Skeletal muscle satellite cell (primary cell): Measurements from ENCODE around the gene CRYBG3.

Experiments
- H3K27me3 ChIP-seq: 2 replicates; pipeline ENCODE4 v1.7.0; 2013; ENCODE audit warnings: low read length; ENCODE audit not compliant: control insufficient read depth, insufficient read depth
- H3K36me3 ChIP-seq: 2 replicates; pipeline ENCODE4 v1.7.0; 2013; ENCODE audit warnings: mild to moderate bottlenecking, control low read depth, low read length; ENCODE audit not compliant: insufficient read depth
- H3K4me1 ChIP-seq: 2 replicates; pipeline ENCODE4 v1.7.0; 2013; ENCODE audit warnings: low read length; ENCODE audit not compliant: control insufficient read depth, insufficient read depth
- H3K4me2 ChIP-seq: 2 replicates; pipeline ENCODE4 v1.7.0; 2013; ENCODE audit warnings: mild to moderate bottlenecking, low read length
- H3K4me3 ChIP-seq: 2 replicates; pipeline ENCODE4 v1.7.0; 2013; ENCODE audit warnings: low read length
- H3K9ac ChIP-seq: 2 replicates; pipeline ENCODE4 v1.7.0; 2013; ENCODE audit warnings: mild to moderate bottlenecking, low read depth, low read length, moderate library complexity
- H3K9me3 ChIP-seq: replicated peaks from 2 replicates; pipeline ENCODE4 v1.7.0; 2013; ENCODE audit warnings: mild to moderate bottlenecking, control low read depth, low read length

The CRYBG3 gene

GRCh38 chr3:97931218-97931617 lies 109.4 kb downstream of the CRYBG3 start:
- H3K27me3 ChIP-seq: no peaks in the 10 kb centered on the region
- peaks cover 12% of the 10 kb centered on the region for H3K36me3 ChIP-seq
- no peak overlapping the region for H3K9ac ChIP-seq
- H3K4me3 ChIP-seq: no peak overlapping the region
- no peaks in the 10 kb centered on the region for H3K4me1 ChIP-seq
- no peaks in the 10 kb centered on the region for H3K9me3 ChIP-seq
- H3K4me2 ChIP-seq: no peak overlapping the region

DNA sequence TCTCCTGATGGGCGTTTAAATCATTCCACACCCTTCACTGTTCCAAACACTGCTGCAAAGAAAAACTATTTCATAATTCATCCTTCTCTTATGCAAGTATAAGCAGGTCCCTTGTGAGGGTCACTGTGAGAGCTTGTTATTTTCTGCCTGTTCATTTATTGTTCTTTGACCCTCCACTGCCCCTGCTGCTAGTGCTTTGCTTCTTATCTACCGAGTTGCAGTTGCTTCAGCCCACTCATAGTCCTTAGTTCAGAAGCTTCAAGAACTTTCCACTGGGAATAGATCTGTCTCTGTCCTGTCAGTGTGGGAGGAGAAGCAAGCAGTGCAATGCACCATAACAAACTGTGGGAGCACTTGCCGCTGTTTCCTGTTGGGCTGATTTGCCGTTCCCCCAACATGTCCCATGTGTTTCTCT lies 110.6 kb downstream of the CRYBG3 start:
- Histone ChIP-seq H3K9ac (no peak overlapping the region), H3K9me3 (no peaks in the 10 kb centered on the region), H3K4me1 (no peaks in the 10 kb centered on the region), H3K4me3 (no peak overlapping the region), H3K27me3 (no peaks in the 10 kb centered on the region), H3K4me2 (no peak overlapping the region), H3K36me3 (peaks cover 17% of the 10 kb centered on the region)

- H3K4me3 ChIP-seq: no peak overlapping the region
- H3K4me2 ChIP-seq: no peak overlapping the region
- H3K9me3 ChIP-seq: no peaks in the 10 kb centered on the region
- no peaks in the 10 kb centered on the region for H3K27me3 ChIP-seq
- peaks cover 17% of the 10 kb centered on the region for H3K36me3 ChIP-seq
- no peaks in the 10 kb centered on the region for H3K4me1 ChIP-seq
- no peak overlapping the region for H3K9ac ChIP-seq
Observed at GRCh38 chr3:97934980-97935695, 113.3 kb downstream of the CRYBG3 start.

GRCh38 chr3:97935842-97936241 lies 114.0 kb downstream of the CRYBG3 start:
- peaks cover 17% of the 10 kb centered on the region for H3K36me3 ChIP-seq
- no peak overlapping the region for H3K4me2 ChIP-seq
- no peak overlapping the region for H3K9ac ChIP-seq

GRCh38 chr3:97937205-97937604 lies 115.4 kb downstream of the CRYBG3 start:
- no peaks in the 10 kb centered on the region for H3K27me3 ChIP-seq
- H3K9ac ChIP-seq: no peak overlapping the region
- no peak overlapping the region for H3K4me3 ChIP-seq
- H3K36me3 ChIP-seq: peaks cover 29% of the 10 kb centered on the region
- no peaks in the 10 kb centered on the region for H3K9me3 ChIP-seq
- H3K4me2 ChIP-seq: no peak overlapping the region
- H3K4me1 ChIP-seq: no peaks in the 10 kb centered on the region

More at GRCh38 chr3:97935842-97936241, 114.0 kb downstream of the CRYBG3 start:
- Histone ChIP-seq H3K4me3 (no peak overlapping the region), H3K4me1 (no peaks in the 10 kb centered on the region), H3K9me3 (no peaks in the 10 kb centered on the region), H3K27me3 (no peaks in the 10 kb centered on the region)

DNA sequence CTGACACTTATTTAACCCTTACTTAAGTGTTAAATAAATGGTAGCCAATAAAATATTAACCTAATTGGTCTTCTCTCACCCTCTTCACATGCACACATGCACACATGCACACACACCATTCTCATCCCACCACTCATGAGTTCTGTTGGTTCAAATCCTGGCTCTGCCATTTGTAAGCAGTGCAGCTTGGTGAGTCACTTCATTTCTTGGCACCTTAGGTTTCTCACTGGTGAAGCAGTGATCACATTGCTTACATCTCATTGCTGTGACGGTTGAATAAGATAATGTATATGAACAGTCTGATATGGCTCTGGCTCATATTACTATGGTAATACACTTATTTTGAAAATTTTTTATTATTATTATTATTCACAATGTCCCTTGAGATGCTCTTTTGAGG lies 116.6 kb downstream of the CRYBG3 start:
- Histone ChIP-seq H3K4me3 (no peak overlapping the region), H3K4me2 (no peak overlapping the region), H3K27me3 (no peaks in the 10 kb centered on the region), H3K36me3 (peaks cover 42% of the 10 kb centered on the region), H3K9ac (no peak overlapping the region), H3K4me1 (no peaks in the 10 kb centered on the region), H3K9me3 (no peaks in the 10 kb centered on the region)

- Histone ChIP-seq H3K36me3 (peaks cover 47% of the 10 kb centered on the region), H3K9ac (no peak overlapping the region), H3K27me3 (no peaks in the 10 kb centered on the region), H3K4me1 (no peaks in the 10 kb centered on the region), H3K9me3 (no peaks in the 10 kb centered on the region), H3K4me2 (no peak overlapping the region), H3K4me3 (no peak overlapping the region)
Observed at GRCh38 chr3:97939401-97939800, 117.6 kb downstream of the CRYBG3 start.

GRCh38 chr3:97940034-97940433 lies 118.2 kb downstream of the CRYBG3 start:
- no peaks in the 10 kb centered on the region for H3K27me3 ChIP-seq
- no peak overlapping the region for H3K4me2 ChIP-seq
- H3K36me3 ChIP-seq: peaks cover 48% of the 10 kb centered on the region

GRCh38 chr3:97942801-97943546 lies 121.2 kb downstream of the CRYBG3 start:
- H3K36me3 ChIP-seq: peaks cover 61% of the 10 kb centered on the region
- no peaks in the 10 kb centered on the region for H3K4me1 ChIP-seq
- no peak overlapping the region for H3K4me3 ChIP-seq
- no peaks in the 10 kb centered on the region for H3K27me3 ChIP-seq
- H3K4me2 ChIP-seq: no peak overlapping the region
- no peaks in the 10 kb centered on the region for H3K9me3 ChIP-seq
- no peak overlapping the region for H3K9ac ChIP-seq

More at GRCh38 chr3:97940034-97940433, 118.2 kb downstream of the CRYBG3 start:
- Histone ChIP-seq H3K4me1 (no peaks in the 10 kb centered on the region), H3K4me3 (no peak overlapping the region), H3K9ac (no peak overlapping the region), H3K9me3 (no peaks in the 10 kb centered on the region)

DNA sequence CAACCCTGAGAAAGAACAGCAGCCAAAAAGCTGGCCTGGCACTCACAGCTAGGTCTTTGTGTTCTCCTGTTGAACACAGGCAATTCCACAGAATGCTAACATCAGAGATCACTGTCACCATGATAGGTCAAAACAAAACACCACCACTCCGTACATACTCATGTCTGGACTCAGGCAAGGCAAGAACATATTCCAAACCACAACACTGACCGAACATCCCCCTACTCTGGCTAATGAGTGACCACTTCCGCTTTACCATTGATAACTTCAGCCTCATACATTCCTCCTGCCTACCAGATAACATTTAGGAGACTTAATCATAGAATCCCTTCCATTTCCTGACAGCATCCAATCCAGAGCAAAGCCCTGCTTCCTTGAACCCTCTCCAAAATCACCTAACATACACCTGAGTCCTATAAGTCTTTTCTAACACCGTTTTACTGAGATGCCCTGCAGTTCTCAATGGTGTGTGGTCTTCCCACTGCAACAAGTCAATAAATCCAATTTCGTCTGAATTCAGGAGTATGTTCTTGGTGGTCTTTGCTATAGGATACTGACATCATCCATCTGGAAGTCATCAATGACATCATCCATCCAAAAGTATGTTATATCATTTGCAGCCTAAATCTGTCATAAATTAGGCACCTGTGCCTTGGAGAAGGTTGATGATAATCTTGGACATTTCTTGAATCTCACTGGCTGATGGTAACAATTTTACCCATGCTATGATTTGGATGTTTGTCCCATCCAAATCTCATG lies 126.7 kb downstream of the CRYBG3 start:
- no peak overlapping the region for H3K9ac ChIP-seq
- H3K4me2 ChIP-seq: no peak overlapping the region
- H3K27me3 ChIP-seq: no peaks in the 10 kb centered on the region
- H3K4me3 ChIP-seq: no peak overlapping the region
- H3K4me1 ChIP-seq: peaks cover 11% of the 10 kb centered on the region
- no peaks in the 10 kb centered on the region for H3K9me3 ChIP-seq
- peaks cover 73% of the 10 kb centered on the region for H3K36me3 ChIP-seq

GRCh38 chr3:97949110-97949485 lies 127.3 kb downstream of the CRYBG3 start:
- Histone ChIP-seq H3K36me3 (peaks cover 72% of the 10 kb centered on the region), H3K9ac (no peak overlapping the region), H3K4me3 (no peak overlapping the region), H3K27me3 (no peaks in the 10 kb centered on the region), H3K9me3 (no peaks in the 10 kb centered on the region), H3K4me2 (no peak overlapping the region), H3K4me1 (peaks cover 11% of the 10 kb centered on the region)
